Fibroblast of skin of right quadriceps (primary cell): ENCODE results near the gene APELA.
"Not testable (repeated sequence)": the region's sequence is repeated elsewhere in the genome, so short reads cannot be mapped to it uniquely, and the experiment has no call there.

Source experiments
- DNase-seq: peaks from one replicate; pipeline ENCODE4 v3.0.0-alpha.2; 2013

The APELA gene, protein sequence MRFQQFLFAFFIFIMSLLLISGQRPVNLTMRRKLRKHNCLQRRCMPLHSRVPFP

DNA sequence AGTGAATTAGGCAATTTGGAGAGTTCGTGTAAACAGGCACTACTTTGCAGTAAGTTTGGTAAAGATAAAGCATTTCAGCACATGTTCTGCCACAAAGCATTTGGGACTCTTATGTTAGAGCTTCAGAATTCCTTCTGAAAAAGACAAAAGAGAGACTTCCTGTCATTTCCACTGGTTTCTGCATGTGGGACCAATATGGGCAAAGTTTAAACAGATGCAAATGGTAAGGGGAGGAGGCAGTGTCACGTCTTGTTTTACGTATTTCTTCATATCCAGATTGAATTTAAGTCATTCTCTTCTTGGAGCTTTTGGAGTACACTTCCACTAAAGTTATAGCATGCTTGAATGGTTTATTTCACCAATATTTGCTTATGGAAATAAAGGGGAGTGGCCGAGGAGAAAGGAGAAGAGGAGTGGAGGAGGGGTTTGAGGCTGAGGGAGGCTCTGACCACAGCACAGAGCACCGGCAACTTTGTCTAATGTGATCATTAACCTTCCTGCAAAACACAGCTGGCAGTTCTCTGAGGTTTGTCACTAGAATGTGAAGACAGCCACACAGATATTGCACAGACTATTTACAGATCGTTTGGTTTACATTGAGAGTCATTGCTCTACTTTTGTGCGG lies at the start of gene APELA:
TSS of gene APELA (plus strand) at position 479 of the 625 bp plus-strand sequence. CDS start 154 bp downstream, outside the sequence.
- DNase-seq = no peak

DNA sequence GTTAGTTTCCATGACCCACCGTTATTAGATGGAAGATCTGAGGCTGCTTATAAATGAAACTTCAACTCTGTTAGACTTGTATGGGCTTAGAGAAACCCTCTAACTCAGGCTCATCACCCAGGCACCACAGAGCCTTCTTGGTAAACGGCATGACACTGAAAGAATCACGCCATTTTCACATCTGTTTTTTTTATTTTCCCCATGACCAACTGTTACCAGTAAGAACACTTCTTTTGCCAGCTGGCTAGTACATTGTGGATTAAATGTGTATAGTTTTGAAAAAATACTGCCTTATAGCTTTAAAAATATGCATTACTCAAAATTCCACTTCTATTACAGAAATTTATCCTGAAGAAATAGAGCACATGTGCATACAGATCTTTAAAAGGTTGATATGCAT lies 48.0 kb upstream of the APELA start:
- no peak for DNase-seq

DNA sequence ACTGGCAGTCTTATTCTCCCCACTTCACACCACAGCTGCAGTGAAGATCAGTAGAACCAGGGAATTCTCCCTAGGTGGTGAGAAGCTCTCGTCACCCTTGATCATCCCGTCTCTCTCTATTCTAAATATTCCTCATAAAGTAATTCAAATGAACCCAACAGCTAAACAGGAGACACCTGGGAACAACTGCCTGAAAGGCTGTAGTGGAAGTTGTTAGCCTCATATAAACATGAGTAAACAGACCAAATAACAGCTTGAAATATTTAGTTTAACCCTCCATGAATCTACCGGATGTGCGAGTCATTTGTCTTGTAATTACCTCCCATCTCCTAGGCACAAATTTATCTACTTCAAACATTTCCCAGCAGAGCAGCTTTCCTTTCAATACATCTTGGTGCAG lies 30.4 kb upstream of the APELA start:
- no peak for DNase-seq

DNA sequence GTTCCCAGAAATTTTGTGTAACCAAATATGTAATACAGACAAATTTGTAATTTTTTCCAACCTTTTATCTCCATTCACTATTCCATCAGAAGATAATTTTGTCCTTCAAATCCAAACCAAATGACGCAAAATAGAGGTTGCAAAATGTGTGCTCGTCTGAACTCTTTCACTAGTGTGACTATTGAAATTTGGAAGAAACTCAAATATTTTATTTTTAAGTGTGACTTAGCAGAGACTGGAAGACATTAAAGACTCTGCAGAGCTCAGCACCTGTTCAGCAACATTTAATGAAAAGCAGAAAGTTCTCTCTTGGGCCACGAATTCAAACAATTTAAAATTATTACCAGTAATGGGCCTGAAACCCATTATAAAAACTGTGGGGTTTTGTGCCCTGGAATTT lies 30.0 kb upstream of the APELA start:
- no peak for DNase-seq

DNA sequence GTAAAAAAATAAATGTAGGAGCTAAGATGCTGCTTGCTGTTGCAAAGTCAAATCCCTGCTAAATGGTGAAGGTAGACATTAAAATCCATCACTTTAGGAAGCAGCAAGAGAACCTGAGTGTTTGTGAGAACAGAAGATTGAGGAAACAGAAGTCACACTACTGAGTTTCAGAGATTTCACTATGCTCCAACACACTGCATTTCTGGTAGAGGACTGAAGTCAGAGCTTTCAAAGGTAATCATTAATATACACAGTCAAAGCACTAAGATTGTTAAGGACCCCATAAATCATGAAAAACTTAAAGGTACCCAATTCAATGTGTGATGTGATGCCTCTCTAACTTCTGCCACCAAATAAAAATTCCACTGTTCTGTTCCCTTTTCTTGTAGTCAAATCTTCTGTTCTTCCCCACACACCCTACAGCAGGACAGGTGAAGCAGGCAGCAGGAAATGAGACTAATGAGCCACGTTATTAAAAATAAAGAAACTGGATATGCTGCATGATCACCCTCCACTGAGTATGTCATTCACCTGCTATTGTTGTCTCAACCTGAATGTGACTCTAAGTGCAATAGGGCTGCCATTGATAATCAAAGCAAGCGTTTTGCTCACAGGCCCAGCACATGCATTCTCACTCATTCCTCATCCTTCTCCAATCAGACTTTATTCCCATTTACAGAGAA lies 28.9 kb upstream of the APELA start:
- DNase-seq = no peak

DNA sequence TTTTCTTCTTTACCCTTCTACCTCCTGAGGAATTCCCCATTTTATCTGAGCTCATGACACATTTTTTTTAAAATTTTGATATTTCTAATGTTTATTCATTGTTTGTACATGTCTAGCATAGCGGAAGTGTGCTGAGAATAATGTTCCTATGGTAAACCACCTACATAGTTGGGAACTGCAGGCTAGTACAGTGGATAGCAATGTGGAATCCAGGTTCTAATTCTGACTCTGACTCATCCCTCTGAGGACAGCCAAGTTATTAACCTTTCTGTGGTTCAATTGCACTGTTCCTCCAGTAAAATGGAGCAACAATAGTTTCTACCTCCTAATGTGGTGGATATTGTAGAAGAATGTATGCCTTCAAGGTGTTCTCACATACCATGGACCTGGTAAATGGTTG lies 20.6 kb upstream of the APELA start:
- no peak for DNase-seq

DNA sequence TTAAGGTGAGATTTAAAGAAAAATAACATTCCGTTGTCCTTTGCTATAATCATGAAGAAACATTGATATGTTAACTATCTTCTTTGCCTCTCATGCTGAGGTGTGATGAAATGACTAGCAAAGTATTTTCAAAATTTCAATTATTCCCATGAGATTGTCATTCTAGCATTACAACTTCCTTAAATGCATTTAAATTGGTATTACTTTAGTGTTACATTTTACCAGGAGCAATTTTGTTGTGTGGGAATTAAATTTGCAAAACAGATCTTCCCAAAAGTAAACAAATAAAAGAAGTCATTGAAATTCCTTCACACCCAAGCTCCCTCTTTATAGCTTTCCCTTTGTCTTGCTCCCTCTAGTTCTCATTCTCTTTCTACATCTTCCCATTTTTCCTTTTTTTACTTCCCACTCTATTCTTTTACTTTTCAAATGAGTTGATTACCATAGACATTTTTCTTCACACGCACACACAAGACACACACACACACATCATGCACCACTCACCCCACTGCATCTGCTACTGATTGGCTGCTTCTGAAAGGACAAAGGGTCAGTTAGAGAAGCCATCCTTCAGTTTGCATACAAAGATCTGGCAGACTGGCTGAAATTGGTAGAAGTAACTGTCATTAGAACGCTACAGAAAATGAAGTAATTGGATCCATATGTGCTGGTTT lies 10.0 kb upstream of the APELA start:
- peak; percentile 46 for DNase-seq

DNA sequence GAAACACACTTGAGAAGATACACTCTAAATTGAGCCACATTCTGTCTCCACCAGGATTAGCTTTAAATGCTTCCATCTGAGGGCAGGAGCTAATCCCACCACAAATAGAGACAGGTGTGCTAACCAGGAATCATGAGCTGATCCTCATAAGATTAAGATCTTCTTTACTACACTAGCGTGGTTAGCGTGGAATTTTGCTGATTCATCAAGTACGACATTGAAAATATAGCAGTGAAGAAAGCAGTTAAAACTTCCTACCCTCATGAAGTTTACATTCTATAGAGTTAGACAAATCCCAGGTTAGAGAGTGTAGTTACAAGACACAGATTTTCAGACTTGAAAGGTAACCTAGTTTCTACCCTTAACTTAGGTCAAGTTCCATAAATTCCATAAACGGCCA lies 5.3 kb upstream of the APELA start:
- DNase-seq = no peak

DNA sequence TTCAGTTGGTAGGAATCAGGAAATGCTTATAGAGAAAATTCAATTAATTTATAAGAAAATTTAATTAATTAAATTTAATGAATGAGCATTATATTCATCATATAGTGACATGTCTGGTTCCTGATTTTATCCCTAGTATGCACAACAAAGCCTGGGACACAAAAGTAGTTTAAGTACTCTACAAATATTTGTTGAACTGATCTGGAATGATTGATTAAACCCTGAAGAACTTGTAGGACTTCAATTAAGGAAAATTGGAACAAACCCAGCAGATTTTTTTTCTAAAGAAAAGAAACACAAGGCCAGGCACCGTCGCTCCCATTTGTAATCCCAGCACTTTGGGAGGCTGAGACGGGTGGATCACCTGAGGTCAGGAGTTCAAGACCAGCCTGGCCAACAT lies 4.5 kb upstream of the APELA start:
- no peak for DNase-seq

DNA sequence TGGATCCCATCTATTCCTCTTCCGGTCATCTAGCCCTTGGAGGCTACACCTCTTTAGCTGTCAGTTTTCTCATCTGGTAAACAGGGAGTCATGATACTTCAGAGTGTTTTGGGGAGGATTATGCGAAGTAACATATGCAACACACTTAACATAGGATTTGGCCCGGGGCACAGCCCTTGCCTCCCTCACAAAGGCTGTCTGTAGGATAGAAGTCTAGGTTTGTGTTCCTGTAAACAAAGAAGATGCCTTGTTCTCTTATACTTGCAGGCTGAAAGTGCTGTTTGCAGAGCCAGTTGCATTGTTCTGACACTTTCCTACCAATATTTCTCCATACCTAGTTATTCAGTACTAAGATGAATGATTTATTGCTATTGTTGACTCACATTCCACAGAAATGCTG lies 2.2 kb upstream of the APELA start:
- DNase-seq = no peak

DNA sequence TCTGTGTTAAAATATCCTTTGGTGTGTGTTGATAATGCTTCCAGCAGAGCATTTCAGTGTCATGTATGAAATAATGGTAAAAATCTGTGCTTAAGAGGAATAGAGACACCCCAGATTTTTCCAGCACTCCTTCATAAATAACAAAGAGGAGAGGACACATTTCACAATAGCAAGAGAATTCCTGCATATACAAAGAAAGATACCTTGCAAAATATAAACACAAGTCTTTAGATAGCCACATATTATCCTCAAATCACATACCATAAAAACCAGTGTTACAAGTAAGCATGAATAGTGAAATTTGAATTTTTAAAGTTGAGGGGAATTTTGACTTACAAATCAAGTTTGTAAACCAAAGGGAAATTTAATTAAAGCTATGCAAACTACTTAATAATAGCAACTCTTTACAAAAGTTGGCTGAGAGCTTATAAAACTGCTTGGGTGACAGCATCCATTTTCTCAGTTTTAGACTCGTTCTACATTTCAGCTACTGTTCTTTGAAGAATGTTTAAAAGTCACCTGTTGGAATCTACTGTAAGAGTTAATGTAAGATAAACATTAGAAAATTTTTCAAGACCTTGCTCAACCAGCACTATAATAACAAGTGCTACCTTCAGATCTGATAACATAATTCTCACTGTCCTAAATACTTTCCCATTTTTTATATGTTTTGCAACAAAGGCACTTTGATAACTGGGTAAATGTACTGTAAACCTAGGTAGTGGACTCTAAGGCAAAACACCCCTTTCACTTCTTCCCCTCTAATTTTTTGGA lies 3.7 kb downstream of the APELA start:
- no peak for DNase-seq

DNA sequence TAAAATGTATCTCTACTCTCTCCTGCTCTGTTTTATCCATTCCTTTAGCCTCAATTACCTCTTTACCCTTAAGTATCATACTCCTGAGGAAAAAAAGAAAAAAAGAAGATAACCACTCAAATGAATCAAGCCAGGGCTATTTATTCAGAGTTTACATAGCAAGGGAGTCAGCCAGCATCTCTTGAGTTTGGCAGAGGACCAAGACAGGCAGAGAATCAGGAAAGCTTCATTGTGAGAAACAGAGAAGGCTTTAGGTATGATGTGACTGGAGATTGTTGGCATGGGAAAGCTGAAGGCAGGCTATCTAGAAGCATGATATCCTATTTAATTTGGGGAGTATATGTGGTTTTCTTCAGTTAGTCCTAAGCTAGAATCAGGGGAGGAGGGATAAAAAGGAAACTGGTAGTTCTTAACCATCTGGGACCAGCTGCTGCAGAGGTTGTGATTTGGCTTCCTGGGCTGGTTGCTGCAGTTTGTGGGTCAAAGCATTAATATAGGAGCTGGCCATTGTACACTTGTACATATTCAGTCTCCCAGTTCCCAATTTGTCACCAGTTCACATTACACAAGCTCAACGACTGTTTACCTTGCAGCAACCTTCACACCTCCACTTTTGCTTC lies 11.2 kb downstream of the APELA start:
- DNase-seq = no peak

DNA sequence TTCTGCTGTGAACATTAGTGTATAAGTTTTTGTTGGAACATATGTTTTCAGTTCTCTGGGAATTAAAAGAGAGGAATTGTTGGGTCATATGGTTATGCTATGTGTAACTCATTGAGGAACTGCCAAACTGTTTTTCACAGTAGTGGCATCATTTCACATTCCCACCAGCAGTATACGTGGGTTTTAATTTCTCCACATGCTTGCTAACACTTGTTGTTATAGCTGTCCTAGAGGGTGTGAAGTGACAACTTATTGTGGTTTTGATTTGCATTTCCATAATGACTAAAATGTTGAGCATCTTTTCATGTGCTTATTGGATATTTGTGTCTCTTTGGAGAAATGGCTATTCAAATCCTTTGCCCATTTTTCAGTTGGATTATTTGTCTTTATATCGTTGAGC lies 13.7 kb downstream of the APELA start:
- no peak for DNase-seq

DNA sequence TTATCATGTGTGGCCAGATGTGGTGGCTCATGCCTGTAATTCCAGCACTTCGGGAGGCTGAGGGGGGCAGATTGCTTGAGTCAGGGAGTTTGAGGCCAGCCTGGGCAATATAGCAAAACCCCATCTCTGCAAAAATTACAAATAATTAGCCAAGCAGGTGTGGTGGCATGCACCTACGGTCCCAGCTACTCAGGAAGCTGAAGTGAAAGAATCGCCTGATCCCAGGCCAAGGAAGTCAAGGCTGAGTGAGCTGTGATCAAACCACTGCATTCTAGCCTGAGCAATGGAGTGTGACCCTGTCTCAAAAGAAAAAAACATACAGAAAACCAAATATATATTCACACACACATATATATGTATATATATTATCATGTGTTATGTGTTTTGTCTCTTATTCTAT lies 15.0 kb downstream of the APELA start:
- no peak for DNase-seq

DNA sequence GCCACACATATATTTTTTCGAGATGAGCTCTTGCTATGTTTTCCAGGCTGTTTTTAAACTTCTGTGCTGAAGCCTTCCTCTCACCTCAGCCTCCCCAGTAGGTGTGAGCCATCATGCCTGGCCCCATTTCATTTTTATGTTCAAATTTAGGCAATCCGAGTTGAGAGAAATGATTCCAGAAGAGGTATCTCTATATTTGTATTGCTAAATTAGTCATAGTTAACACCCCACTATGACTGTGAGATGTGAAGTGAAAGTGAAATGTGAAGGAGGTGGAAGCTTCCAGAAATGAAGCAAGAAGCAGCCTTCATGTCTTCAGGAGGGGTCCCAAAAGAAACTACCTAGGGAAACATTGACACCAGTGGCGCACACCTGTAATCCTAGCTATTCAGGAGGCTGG lies 17.7 kb downstream of the APELA start:
- no peak for DNase-seq

DNA sequence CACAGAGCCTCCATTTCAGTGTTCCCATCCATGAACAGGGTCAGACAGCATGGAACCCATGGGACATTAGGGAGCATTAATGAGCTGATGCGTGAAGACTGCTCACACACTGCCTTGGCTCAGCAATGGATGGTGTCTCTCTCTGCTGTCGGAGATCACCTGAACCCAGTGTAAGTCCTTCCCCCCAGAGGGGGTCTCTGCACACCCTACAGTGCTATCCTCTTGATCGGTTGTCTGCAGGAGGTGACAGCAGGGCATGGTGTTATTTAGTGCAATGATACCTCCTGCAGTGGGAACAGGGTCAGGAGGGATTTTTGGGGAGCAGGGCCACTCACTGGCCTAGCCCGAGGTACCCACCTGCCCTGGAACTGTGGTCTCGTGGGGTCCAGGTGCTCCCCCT lies 25.6 kb downstream of the APELA start:
- no peak for DNase-seq

DNA sequence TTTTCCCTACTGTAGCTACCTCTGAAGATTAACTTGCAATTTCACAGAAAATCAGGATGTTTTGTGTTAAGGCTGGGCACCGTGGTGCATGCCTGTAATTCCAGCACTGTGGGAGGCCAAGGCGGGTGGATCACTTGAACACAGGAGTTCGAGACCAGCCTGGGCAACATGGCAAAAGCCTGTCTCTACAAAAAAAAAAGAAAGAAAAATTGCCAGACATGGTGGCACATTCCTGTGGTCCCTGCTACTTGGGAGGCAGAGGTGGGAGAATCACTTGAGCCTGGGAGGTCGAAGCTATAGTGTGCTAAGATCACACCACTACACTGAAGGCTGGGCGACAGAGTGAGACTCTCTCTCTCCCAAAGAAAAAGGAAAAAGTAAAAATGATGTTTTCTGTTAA lies 27.4 kb downstream of the APELA start:
- no peak for DNase-seq

DNA sequence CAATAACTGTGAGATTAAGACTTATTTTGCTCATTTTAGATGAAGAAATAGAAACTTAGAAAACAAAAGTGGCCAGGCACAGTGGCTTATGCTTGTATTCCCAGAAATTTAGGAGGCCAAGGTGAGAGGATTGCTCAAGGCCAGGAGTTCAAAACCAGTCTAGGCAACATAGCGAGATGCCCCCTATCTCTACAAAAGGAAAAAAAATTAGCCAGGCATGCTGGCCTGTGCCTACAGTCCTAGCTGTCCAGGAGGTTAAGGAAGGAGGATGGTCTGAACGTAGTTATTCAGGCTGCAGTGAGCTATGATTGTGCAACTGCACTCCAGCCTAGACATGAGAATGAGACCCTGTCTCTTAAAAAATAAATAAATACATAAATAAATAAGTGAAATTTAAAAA lies 28.0 kb downstream of the APELA start:
- DNase-seq = no peak

DNA sequence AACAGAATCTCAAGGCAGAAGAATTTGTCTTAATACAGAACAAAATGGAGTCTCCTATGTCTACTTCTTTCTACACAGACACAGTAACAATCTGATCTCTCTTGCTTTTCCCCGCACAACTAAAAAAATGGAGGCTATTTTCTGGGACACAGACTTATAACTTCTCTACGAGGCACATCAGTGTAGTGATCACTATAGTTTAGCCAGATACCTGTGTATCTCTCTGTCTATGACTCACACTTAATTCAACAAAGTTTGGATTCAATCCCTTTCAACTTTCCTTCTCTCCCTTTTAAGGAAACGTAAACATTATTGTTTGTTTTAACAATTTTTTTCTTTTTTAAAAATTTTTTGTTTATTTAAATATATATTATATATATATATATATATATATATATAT lies 29.4 kb downstream of the APELA start:
- no peak for DNase-seq

DNA sequence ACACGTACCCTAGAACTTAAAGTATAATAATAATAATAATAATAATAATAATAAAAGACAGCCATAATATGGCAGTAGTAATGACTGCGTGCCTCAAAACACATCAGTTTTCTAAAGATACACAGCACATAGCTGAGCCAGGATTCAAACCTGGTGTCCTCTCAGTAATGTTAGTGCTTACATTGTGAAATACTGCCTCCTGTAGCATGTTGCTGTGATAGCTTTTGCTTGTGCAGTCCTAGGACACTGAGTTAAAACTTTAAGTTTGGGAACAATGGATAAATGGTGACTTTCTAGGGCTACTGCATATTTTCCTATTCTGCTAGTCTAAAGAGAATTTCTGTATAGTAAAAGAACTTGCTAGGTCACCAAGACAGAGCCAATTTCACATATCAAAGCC lies 36.5 kb downstream of the APELA start:
- not testable (repeated sequence) for DNase-seq

DNA sequence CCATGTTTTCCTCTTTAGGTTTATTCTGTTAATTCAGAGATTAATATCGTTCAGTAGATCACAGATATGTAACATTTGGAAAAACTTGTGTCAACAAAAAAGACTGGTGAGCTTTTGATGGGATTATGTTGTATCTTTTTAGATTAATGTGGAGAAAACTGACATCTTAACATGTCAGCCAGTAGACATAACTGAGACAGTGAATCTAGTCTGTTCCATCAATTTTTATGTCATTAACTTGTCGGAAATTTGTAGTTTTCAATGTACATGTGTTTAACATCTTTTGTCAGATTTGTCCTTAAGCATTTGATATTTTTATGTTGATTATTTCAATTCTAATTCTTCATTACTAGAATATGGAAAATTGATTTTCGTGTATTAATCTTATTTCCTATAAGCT lies 42.0 kb downstream of the APELA start:
- no peak for DNase-seq

DNA sequence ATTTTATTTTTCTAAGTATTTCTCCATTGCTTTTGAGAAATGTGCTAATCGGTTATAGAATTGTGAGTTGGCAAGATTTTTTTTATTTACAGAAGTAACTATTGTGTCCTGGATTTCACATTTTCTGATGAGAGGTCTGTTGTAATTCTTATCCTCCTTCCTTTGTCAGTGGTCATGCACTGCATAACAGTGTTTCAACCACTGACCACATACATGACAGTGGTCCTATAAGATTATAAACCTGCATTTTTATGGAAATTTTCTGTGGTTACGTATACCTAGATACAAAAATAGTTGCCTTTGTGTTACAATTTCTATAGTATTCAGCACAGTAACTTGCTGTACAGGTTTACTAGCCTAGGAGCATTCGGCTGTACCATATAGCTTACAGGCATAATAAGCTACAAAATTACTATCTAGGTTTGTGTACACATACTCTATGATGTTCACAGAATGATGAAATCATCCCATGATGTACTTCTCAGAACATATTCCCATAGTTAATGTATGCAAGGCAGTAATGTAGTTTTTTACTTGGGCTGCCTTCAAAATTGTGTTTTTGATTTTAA lies 47.8 kb downstream of the APELA start:
- no peak for DNase-seq

DNA sequence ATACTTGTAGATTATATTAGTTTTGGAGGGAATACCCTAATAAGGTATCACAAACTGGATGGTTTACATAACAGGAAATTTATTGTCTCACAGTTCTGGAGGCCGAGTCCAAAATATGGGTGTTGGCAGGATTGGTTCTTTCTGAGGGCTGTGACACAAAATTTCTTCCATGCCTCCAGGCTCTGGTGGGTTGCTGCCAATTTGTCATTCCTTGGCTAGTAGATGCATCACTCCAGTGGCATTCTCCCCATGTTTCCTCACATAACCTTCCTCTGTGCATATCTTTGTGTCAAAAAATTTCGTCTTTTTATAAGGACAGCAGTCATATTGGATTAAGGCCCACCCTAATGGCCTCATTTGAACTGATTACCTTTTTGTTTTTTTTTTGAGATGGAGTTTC lies 49.3 kb downstream of the APELA start:
- DNase-seq = no peak
